HG03025 (cell line): ENCODE data around the gene MYO10.
"Not testable (repeated sequence)": the region's sequence is repeated elsewhere in the genome, so short reads cannot be mapped to it uniquely, and the experiment has no call there.

ENCODE experiments used
- ATAC-seq: cut with Tn5 transposase; IDR thresholded peaks from one replicate; pipeline ENCODE4 v1.9.1; 2021; ENCODE audit warnings: mild to moderate bottlenecking, moderate library complexity; ENCODE audit not compliant: unreplicated experiment, low FRiP score

Gene MYO10

GRCh38 chr5:16889972-16890519, 46.0 kb downstream of the MYO10 start:
- ATAC-seq: no peak

- no peak for ATAC-seq
These were observed 46.7 kb downstream of the MYO10 start for GRCh38 chr5:16889203-16889971.

GRCh38 chr5:16888694-16889124, 47.4 kb downstream of the MYO10 start:
- ATAC-seq: no peak

GRCh38 chr5:16886793-16887345, 49.2 kb downstream of the MYO10 start:
- no peak for ATAC-seq

GRCh38 chr5:16886366-16886736, 49.7 kb downstream of the MYO10 start:
- no peak for ATAC-seq

GRCh38 chr5:16885635-16886365, 50.3 kb downstream of the MYO10 start:
- ATAC-seq: no peak

- no peak for ATAC-seq
These were observed 51.5 kb downstream of the MYO10 start for GRCh38 chr5:16884595-16884994.

GRCh38 chr5:16883806-16884205, 52.3 kb downstream of the MYO10 start:
- no peak for ATAC-seq

GRCh38 chr5:16883176-16883575, 52.9 kb downstream of the MYO10 start:
- ATAC-seq: no peak

- ATAC-seq: no peak
These were observed 54.8 kb downstream of the MYO10 start for GRCh38 chr5:16881251-16881650.

GRCh38 chr5:16880547-16880946, 55.5 kb downstream of the MYO10 start:
- no peak for ATAC-seq

- ATAC-seq: no peak
These were observed 56.4 kb downstream of the MYO10 start for GRCh38 chr5:16879650-16880049.

GRCh38 chr5:16879191-16879590, 56.9 kb downstream of the MYO10 start:
- ATAC-seq: no peak

- no peak for ATAC-seq
These were observed 58.7 kb downstream of the MYO10 start for GRCh38 chr5:16877267-16877935.

GRCh38 chr5:16874424-16874823, 61.7 kb downstream of the MYO10 start:
- not testable (repeated sequence) for ATAC-seq

GRCh38 chr5:16871746-16872339, 64.2 kb downstream of the MYO10 start:
- no peak for ATAC-seq

- no peak for ATAC-seq
These were observed 65.2 kb downstream of the MYO10 start for GRCh38 chr5:16870878-16871277.

- no peak for ATAC-seq
These were observed 66.0 kb downstream of the MYO10 start for GRCh38 chr5:16869821-16870796.

GRCh38 chr5:16867577-16867953, 68.5 kb downstream of the MYO10 start:
- ATAC-seq: no peak
